CD4-positive, alpha-beta T cell treated with Interferon gamma for 1 hour (primary cell): ENCODE measurements around the gene MTMR3.
"Not testable (repeated sequence)": the region's sequence is repeated elsewhere in the genome, so short reads cannot be mapped to it uniquely, and the experiment has no call there.

Experiments used
- DNase-seq: peaks from one replicate; pipeline ENCODE4 v3.0.0-alpha.2; 2020

The MTMR3 gene

DNA sequence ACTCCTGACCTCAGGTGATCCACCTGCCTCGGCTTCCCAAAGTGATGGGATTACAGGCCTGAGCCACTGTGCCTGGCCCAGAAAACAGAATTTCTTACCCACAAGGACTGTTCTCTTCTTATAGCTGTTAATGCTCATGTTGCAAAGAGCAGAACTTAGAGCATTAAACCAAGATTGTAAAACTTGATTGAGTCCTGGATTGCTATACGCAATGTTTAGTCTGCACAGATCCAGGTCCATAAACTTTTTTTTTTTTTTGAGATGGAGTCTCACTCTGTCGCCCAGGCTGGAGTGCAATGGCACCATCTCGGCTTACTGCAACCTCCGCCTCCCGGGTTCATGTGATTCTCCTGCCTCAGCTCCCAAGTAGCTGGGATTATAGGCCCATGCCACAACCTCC lies 178.1 kb downstream of the MTMR3 start:
- DNase-seq: not testable (repeated sequence)

- DNase-seq: no peak
These were observed 179.3 kb downstream of the MTMR3 start for GRCh38 chr22:30062259-30062658.

DNA sequence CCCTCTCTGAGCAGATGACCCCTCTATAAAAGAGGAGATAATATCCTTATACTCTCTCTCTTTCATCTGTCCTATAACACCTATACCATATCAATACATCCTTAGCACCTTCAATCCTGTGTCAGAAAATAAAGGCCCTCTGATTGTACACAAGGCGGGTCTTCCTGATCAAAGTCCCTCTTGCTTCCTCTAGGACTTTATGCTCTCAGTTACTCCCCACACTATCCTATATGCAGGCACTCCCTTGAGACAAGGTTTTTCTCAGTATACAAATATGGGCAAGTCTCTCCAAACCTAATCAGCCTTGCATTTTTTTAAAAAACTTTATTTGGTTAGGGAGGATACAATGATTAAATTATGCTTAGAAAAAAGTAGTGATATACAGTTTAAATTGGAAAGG lies 180.0 kb downstream of the MTMR3 start:
- no peak for DNase-seq

DNA sequence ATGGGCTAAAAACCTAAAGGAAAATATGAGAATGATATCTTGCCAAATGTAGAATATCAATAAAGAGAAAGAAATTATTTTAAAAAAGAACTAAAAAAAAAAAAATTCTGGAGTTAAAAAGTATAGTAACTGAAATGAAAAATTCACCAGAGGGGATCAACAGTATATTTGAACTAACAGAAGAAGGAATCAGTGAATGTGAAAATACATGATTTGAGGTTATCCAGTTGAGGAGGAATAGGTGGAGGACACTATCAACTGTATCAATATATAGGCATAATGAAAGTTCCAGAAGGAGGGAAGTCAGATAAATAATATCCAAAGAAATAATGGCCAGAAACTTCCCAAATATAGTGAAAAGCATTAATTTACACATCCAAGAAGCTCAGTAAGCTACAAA lies 181.2 kb downstream of the MTMR3 start:
- DNase-seq: no peak

DNA sequence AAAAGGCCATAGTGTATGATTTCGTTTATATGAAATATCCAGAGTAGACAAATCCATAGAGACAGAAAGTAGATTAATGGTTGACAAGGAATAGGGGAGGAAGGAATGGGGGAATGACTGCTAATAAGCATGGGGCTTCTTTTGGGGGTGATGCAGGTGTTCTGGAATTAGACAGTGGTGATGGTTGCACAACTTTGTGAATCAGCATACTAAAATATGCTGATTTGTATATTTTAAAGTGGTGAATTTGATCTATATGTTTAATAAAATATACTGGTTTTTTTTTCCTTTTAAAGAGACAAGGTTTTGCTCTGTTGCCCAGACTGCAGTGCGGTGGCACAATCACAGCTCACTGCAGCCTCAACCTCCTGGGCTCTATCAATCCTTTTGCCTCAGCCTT lies 190.8 kb downstream of the MTMR3 start:
- DNase-seq: no peak

DNA sequence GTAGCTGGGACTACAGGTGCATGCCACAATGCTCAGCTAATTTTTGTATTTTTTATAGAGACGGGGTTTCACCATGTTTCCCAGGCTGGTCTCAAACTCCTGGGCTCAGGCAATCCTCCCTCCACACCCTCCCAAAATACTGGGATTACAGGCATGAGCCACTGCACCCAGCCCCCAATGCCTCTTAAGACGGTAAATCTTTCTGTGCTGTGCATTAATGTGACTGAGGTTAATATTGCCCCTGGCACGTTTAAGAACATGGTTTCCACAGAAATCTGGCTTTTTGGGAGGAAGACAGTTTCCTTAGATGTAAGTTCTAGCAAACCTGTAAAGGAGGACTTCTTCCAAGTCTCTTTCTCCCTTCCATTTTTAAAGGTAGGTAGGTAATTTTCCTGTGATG lies 191.2 kb downstream of the MTMR3 start:
- DNase-seq: no peak

DNA sequence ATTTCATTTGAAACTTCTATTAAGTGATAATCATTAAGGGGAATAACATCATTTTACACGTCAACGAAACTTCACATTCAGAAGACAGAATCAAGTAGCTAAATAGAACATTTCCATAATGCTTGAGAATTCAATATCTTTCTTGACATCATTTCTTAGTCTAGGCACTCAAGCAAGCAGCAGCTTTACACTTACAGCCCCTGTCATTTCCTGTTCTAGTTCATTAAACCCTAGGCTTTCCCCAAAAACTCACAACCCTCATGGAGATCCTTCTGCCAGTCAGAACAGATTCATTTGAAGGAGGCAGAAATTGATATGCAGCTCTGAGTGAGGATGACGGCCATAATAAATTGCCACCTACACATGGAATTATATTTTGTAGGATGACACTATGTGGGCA lies 192.0 kb downstream of the MTMR3 start:
- no peak for DNase-seq

- no peak for DNase-seq
These were observed 194.4 kb downstream of the MTMR3 start for GRCh38 chr22:30077279-30077880.

DNA sequence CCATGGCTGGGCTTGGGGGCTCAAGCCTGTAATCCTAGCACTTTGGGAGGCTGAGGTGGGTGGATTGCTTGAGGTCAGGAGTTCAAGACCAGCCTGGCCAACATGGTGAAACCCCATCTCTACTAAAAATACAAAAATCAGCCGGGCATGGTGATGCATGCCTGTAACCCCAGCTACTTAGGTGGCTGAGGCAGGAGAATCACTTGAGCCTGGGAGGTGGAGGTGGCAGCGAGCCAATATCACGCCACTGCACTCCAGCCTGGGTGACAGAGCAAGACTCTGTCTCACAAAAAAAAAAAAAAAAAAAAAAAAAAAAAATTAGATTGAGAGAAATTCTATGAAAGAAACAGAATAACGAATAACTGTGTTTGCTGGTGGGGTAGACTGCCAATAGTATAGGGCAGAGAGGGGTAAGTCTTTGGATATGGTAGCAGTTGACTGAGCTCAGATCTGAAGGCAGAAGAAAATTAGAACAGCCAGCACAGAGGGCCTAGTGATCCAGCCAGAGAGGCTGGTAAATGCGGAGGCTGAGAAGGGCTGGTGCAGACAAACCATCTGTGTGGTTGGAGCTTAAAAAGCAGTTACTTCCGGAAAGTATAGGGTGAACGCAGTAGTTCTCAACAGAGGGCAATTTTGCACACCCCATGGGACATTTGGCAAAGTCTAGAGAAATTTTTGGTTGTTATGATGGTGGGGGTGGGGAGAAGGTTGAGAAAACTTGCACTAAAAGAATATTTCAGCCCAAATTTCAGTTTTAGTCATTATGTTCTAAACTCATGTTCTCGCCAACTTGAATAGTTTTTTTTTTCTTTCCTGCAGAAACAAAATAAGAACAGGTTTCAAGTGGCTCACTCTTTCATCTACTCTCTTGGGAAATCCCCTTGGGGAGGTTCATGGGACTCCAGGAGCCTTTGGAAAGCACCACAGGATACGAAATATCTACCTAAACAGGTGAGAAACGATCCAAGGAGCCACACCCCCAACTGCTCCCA lies 195.6 kb downstream of the MTMR3 start:
- no peak for DNase-seq

DNA sequence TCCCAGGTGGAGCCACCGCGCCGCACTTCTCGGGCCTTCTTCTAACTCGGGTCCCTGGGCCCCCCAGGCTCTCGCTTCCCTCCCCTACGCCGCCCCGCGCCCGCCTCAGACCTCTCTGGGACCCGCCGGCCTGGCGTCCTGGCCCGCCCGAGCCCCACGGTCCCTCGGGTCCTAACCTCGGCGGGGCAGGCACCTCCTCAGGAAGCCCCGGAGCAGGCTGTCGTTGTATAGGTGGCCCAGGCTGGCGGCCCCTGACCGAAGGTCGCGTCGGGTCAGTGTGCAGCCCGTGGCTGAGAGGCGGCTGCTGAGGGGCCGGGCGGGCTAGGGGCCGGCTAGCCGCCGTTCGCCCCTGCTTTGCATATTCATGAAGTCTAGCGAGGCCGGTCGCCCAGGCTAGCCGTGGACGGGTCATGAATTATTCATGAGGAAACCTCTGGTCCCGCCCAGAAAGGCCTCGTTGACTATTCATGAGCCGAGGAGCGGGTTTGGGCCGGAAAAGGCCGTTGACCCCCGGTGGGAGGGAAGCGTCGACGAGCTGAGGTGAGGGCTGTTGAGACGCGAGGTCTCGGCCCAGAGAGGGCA lies 197.1 kb downstream of the MTMR3 start, which contains the start of gene HORMAD2:
Gene HORMAD2, plus strand, starts transcription at position 513 of the 582 bp plus-strand sequence. CDS start 13,489 bp downstream, outside the sequence.
- DNase-seq: no peak
